IPS DF 6.9 (cell line): ENCODE measurements around the gene CCSER1.
A peak's percentile ranks its signal among the peaks of the same experiment; 100 is the strongest.

Source experiments
- DNase-seq: peaks from one replicate; pipeline ENCODE4 v3.0.0-alpha.2; 2013; ENCODE audit warnings: low read depth, low spot score
- H3K27ac ChIP-seq: one replicate; pipeline ENCODE4 v1.5.1; 2013; ENCODE audit warnings: low read length, control low read depth
- H3K27me3 ChIP-seq: 2 replicates; pipeline ENCODE4 v1.6.1; 2013; ENCODE audit warnings: mild to moderate bottlenecking, low read length; ENCODE audit not compliant: control insufficient read depth, insufficient read depth
- H3K36me3 ChIP-seq: 2 replicates; pipeline ENCODE4 v1.6.1; 2013; ENCODE audit warnings: low read length; ENCODE audit not compliant: control insufficient read depth, insufficient read depth
- H3K4me1 ChIP-seq: 2 replicates; pipeline ENCODE4 v1.6.1; 2013; ENCODE audit warnings: low read length; ENCODE audit not compliant: control insufficient read depth, insufficient read depth
- H3K4me3 ChIP-seq: 2 replicates; pipeline ENCODE4 v1.5.1; 2013; ENCODE audit warnings: mild to moderate bottlenecking, low read length
- H3K9me3 ChIP-seq: 2 replicates; pipeline ENCODE4 v1.6.1; 2013; ENCODE audit warnings: low read length, inconsistent platforms; ENCODE audit not compliant: control insufficient read depth, insufficient read depth
- WGBS: extraction: QIAGEN DNeasy Blood & Tissue Kit; methylation state at CpG from one replicate; pipeline ENCODE4 v1.1.7; 2013; ENCODE audit warnings: mixed read lengths, missing lambda C conversion rate; ENCODE audit not compliant: insufficient read length, insufficient coverage; 5-methylcytosine and 5-hydroxymethylcytosine counted together

Gene CCSER1

DNA sequence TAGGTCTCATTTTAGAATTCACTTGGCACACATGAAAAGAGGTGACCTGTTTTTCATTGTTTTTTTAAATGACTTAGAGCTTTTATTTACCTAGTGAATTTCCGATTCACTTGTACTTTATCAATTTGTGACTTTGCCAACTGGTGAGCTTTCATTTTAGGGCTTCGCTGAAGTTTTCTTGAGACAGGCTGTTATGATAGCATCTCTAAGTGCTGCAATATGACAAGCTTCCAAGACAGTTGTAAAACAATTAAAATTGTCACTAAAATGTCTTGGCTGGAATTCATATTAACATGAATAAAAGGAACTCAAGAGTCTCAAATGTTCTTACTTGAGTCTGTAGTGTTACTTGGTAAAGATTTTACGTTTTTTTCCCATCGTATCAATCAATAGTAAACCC is 1344.9 kb downstream of the CCSER1 start:
- H3K36me3 ChIP-seq: no peaks in the 10 kb centered on the region
- no peaks in the 10 kb centered on the region for H3K9me3 ChIP-seq
- no peak overlapping the region for H3K4me3 ChIP-seq
- no peaks in the 10 kb centered on the region for H3K4me1 ChIP-seq
- no peaks in the 10 kb centered on the region for H3K27me3 ChIP-seq
- no peak for DNase-seq
- H3K27ac ChIP-seq: no peak overlapping the region
- no CpG with 5 or more reads among the region's 4 CpGs for WGBS

DNA sequence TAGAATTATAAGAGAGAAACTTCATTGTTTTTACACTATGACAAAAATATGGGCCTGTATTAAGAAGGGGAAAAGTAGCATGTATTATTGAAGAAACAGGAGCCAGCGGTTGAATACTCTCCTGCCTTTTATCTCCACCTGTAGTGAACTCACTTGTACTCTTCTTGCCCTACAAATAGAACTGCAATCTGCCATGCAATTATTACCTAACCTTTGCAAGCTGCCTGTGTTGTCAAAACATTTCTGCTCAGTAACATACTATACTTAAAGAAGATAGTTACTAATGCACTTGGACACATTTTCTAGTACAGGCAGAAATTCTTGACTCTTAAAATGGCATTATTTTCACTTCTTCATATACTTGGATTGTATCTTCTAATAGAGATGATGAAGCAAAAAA is 1358.2 kb downstream of the CCSER1 start:
- no peak for DNase-seq
- H3K27ac ChIP-seq: no peak overlapping the region
- WGBS: no CpG with 5 or more reads among the region's 1 CpG
- no peaks in the 10 kb centered on the region for H3K4me1 ChIP-seq
- no peaks in the 10 kb centered on the region for H3K9me3 ChIP-seq
- H3K36me3 ChIP-seq: no peaks in the 10 kb centered on the region
- H3K4me3 ChIP-seq: no peak overlapping the region
- no peaks in the 10 kb centered on the region for H3K27me3 ChIP-seq

DNA sequence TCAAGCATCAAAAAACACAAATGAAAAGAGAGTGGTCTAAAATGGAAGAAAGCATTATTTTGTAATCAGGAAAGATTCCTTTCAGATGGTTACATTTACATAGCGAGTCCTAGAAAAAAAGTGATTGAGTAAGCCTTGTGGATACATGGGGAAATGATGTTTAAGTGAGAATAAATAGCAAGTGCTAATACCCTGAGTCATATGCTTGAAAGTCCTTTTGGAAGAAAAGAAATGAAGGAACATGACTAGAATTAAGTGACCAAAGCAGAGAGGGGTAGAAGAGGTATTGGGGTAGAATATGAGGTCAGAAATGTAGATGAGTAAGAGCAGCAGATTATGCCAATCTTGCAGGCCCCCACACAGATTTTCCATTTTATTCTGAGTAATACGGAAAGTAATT is 1361.8 kb downstream of the CCSER1 start:
- no CpG with 5 or more reads among the region's 2 CpGs for WGBS
- DNase-seq: no peak

DNA sequence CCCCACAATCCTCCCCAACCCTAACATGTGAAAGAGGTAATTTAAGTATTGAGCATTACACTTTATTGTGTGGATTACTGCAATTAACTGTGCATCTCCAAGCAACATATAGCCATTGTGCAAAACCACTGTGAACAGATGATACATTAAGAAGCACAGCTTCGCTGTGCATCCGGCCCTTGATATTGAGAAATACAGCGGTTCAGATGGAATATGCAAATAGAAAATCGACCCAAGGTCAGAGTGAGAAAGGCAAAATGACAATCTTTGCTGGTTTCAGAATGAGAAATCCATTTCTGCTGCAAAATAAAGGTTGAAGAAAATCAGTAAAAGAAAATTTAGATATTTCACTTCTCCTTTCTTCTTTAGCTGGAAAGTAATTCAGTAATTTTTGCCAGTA is 1370.7 kb downstream of the CCSER1 start:
- H3K4me1 ChIP-seq: no peaks in the 10 kb centered on the region
- no peak for DNase-seq
- H3K36me3 ChIP-seq: no peaks in the 10 kb centered on the region
- no CpG with 5 or more reads among the region's 4 CpGs for WGBS
- H3K4me3 ChIP-seq: no peak overlapping the region
- no peaks in the 10 kb centered on the region for H3K27me3 ChIP-seq
- H3K9me3 ChIP-seq: no peaks in the 10 kb centered on the region
- H3K27ac ChIP-seq: no peak overlapping the region

More for the DNA sequence above, 1361.8 kb downstream of the CCSER1 start:
- H3K4me1 ChIP-seq: no peaks in the 10 kb centered on the region
- no peak overlapping the region for H3K4me3 ChIP-seq
- no peaks in the 10 kb centered on the region for H3K36me3 ChIP-seq
- H3K27ac ChIP-seq: no peak overlapping the region
- H3K9me3 ChIP-seq: no peaks in the 10 kb centered on the region
- no peaks in the 10 kb centered on the region for H3K27me3 ChIP-seq

DNA sequence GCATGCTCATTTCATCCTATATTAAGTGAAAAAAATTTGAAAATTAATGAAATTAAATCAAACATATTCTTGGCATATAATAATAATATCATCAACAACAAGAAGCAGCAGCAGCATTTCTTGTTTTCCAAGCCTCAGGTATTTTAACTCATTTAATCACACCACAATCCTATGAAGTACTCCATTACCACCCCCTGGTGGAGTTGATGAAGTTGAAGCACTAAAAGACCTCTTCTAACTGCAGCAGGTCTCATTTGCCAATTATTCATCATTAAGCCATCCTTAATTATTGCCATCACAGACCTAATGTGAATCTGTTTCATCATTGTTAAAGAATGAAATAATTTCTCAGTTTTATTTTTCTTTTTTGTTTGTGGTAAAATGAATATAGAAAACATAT is 1375.2 kb downstream of the CCSER1 start:
- Histone ChIP-seq H3K4me1 (no peaks in the 10 kb centered on the region), H3K36me3 (no peaks in the 10 kb centered on the region), H3K4me3 (no peak overlapping the region), H3K27me3 (no peaks in the 10 kb centered on the region), H3K27ac (no peak overlapping the region), H3K9me3 (no peaks in the 10 kb centered on the region)
- peak; percentile 9 for DNase-seq

DNA sequence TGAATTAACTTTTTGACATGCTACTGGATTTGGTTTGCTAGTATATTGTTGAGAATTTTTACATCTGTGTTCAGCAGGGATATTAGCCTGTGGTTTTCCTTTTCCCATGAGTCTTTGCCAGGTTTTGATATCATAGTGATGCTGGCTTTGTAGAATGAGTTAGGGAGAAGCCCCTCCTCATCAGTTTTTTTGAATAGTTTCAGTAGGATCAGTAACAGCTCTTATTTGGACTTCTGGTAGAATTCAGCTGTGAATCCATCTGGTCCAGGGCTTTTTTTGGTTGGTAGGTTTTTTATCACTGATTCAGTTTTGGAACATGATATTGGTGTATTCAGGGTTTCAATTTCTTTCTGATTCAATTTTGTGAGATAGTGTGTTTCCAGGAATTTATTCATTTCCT is 1386.1 kb downstream of the CCSER1 start:
- Histone ChIP-seq H3K27ac (no peak overlapping the region), H3K36me3 (no peaks in the 10 kb centered on the region), H3K4me1 (no peaks in the 10 kb centered on the region), H3K27me3 (no peaks in the 10 kb centered on the region), H3K4me3 (no peak overlapping the region), H3K9me3 (no peaks in the 10 kb centered on the region; the same call in 1 of the 2 replicates)
- no peak for DNase-seq

DNA sequence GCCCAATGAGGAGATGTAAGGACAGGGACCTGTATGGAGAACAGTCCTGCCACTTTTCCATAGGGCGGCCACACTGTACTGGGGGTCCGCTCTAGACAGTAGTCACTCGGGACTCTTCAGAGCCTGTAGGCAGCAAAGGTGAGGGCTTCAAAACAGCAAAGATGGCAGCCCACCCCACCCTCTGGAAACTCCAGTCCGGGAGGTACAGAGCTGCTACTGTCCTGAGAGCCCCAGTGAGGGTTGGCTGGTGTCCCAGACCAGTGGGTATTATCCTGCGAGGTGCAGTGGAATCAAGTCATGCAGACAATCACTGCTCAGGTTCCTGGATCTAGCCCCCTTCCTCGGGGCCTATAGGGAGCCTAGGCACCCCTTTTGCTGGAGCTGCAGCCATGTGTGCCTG is 1392.0 kb downstream of the CCSER1 start:
- DNase-seq: no peak
- WGBS: no CpG with 5 or more reads among the region's 6 CpGs

DNA sequence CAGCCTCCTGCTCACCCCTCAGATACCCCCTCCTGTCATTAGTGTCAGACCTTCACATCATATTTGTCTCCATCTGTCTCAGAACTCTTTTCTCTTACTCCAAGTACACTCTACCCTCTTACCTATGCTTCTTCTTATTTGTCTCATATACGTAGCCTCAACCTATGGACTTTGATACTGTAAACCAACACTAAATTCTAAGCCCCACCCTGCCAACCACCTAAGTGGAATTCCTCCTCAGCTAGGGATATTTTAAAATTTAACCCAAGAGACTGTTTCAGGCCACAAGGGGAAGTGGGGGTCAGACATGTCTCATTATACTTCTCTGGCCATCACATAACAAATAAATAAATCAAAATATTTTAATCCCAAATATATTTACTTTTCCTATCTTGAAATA is 1398.4 kb downstream of the CCSER1 start:
- no CpG with 5 or more reads among the region's 1 CpG for WGBS
- Histone ChIP-seq H3K27ac (no peak overlapping the region), H3K36me3 (no peaks in the 10 kb centered on the region), H3K9me3 (no peaks in the 10 kb centered on the region), H3K27me3 (no peaks in the 10 kb centered on the region), H3K4me1 (no peaks in the 10 kb centered on the region), H3K4me3 (no peak overlapping the region)
- DNase-seq: no peak

More for the DNA sequence above, 1392.0 kb downstream of the CCSER1 start:
- no peak overlapping the region for H3K4me3 ChIP-seq
- H3K36me3 ChIP-seq: no peaks in the 10 kb centered on the region
- no peaks in the 10 kb centered on the region for H3K27me3 ChIP-seq
- H3K27ac ChIP-seq: no peak overlapping the region
- H3K9me3 ChIP-seq: no peaks in the 10 kb centered on the region
- no peaks in the 10 kb centered on the region for H3K4me1 ChIP-seq

DNA sequence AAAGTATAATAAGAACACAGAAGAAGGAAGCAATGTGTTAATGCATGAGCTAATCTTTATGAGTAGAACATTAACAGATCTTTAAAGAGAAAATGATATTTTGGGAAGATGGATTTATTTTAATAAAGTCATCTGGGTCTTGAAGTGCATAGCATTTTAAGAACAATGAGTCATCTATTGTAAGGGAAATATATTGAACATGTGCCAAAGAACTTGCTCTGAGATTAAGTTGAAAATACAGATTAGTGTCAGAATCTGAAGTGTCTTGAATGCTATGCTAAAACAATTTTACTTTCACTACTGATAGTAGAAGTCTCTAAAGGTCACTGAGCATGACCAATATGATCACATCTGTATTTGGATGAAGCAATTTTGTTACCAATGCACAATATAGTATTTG is 1399.9 kb downstream of the CCSER1 start:
- Histone ChIP-seq H3K9me3 (no peaks in the 10 kb centered on the region), H3K36me3 (no peaks in the 10 kb centered on the region), H3K4me1 (no peaks in the 10 kb centered on the region), H3K27me3 (no peaks in the 10 kb centered on the region), H3K27ac (no peak overlapping the region), H3K4me3 (no peak overlapping the region)
- DNase-seq: no peak

DNA sequence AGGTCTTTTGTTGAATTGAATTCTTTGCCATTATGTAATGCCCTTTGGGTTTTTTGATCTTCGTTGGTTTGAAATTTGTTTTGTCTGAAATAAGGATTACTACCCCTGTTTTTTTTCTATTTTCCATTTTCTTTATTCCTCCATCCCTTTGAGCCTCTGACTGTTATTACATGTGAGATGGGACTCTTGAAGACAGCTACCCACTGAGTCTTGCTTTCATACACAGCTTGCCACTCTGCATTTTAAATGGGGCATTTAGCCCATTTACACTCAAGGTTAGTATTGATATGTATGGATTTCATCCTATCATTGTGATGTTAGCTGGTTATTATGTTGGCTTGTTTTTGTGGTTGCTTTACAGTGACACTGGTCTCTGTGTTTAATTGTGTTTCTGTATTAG is 1440.4 kb downstream of the CCSER1 start:
- Histone ChIP-seq H3K36me3 (no peaks in the 10 kb centered on the region), H3K4me3 (no peak overlapping the region), H3K9me3 (peaks cover 1% of the 10 kb centered on the region; the same call in 1 of the 2 replicates), H3K27me3 (no peaks in the 10 kb centered on the region), H3K4me1 (no peaks in the 10 kb centered on the region; the same call in 1 of the 2 replicates), H3K27ac (no peak overlapping the region)
- no peak for DNase-seq
- WGBS: no CpG with 5 or more reads among the region's 1 CpG

DNA sequence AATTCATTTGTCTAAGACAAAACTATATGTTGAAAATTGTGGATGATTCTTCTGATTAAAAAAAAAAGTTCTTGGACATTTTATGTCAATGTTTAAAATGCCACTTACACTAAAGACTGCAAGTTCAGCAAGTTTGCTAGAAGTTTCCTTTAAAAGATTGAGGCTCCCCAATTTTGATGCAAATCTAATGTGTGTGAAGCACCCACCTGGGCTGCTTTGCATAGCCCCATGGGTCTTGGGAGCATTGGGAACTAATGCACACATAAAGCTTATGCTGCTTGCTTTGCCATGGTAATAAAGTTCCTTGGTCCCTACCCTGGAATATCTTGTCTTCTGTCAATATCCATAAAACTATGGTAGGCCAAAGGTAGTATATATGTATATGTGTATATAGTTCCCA is 1450.7 kb downstream of the CCSER1 start:
- no peak for DNase-seq
- Histone ChIP-seq H3K27ac (no peak overlapping the region), H3K4me3 (no peak overlapping the region), H3K9me3 (no peaks in the 10 kb centered on the region), H3K4me1 (no peaks in the 10 kb centered on the region), H3K27me3 (no peaks in the 10 kb centered on the region), H3K36me3 (no peaks in the 10 kb centered on the region)
